Fibroblast of lung (primary cell): ENCODE results near the gene VIPAS39. TPM values are rescaled to one million over a fixed set of nuclear protein-coding genes. Genes with fewer than 3 reads are reported as not detected.

Experiments used
- DNase-seq, 2 donors: peaks; one replicate each; pipeline versions ENCODE4 v3.0.0 to v3.0.0-alpha.2; 2010; ENCODE audit warnings: low read depth in 2 of 2
- H2AFZ ChIP-seq: 2 replicates; pipeline ENCODE4 v1.5.1; 2012; ENCODE audit warnings: low read length, control low read depth, inconsistent platforms
- H3K27ac ChIP-seq: 2 replicates; pipeline ENCODE4 v1.5.1; 2011; ENCODE audit warnings: low read length, control low read depth; ENCODE audit not compliant: insufficient read depth
- H3K27me3 ChIP-seq: 2 replicates; pipeline ENCODE4 v1.5.1; 2011; ENCODE audit warnings: mild to moderate bottlenecking, low read length; ENCODE audit not compliant: control insufficient read depth, insufficient read depth
- H3K36me3 ChIP-seq: 2 replicates; pipeline ENCODE4 v1.5.1; 2011; ENCODE audit warnings: low read length; ENCODE audit not compliant: control insufficient read depth, insufficient read depth
- H3K4me1 ChIP-seq: 2 replicates; pipeline ENCODE4 v1.5.1; 2011; ENCODE audit warnings: low read length; ENCODE audit not compliant: control insufficient read depth, insufficient read depth; ENCODE audit errors: extremely low read depth
- H3K4me2 ChIP-seq: 2 replicates; pipeline ENCODE4 v1.5.1; 2011; ENCODE audit warnings: low read length, control low read depth; ENCODE audit not compliant: insufficient read depth; ENCODE audit errors: extremely low read depth
- H3K4me3 ChIP-seq, 4 experiments: fragments of 200-600 bp in 1 of 4; sonication (generic) in 1 of 4; replicated peaks in 1 of 4; 2 replicates each; pipeline ENCODE4 v1.5.1; 2011 to 2016; ENCODE audit warnings: low read length in 4 of 4, low read depth in 3 of 4, mild to moderate bottlenecking in 3 of 4, control low read depth in 2 of 4, inconsistent platforms in 1 of 4, mixed read lengths in 1 of 4; ENCODE audit not compliant: insufficient read depth in 1 of 4; ENCODE audit errors: control extremely low read depth in 1 of 4
- H3K79me2 ChIP-seq: 2 replicates; pipeline ENCODE4 v1.5.1; 2012; ENCODE audit warnings: mild to moderate bottlenecking, low read length, inconsistent platforms; ENCODE audit not compliant: control insufficient read depth, insufficient read depth
- H3K9ac ChIP-seq: 2 replicates; pipeline ENCODE4 v1.5.1; 2011; ENCODE audit warnings: mild to moderate bottlenecking, low read length, control low read depth; ENCODE audit not compliant: insufficient read depth
- H3K9me3 ChIP-seq: 2 replicates; pipeline ENCODE4 v1.5.1; 2012; ENCODE audit warnings: low read depth, low read length; ENCODE audit not compliant: control insufficient read depth, insufficient read depth
- H4K20me1 ChIP-seq: 2 replicates; pipeline ENCODE4 v1.5.1; 2011; ENCODE audit warnings: low read length; ENCODE audit not compliant: control insufficient read depth, insufficient read depth; ENCODE audit errors: extremely low read depth
- EZH2 ChIP-seq: IDR thresholded peaks from 2 replicates; pipeline ENCODE4 v1.5.1; 2012; ENCODE audit warnings: low read length, control low read depth, mild to moderate bottlenecking; ENCODE audit errors: missing control alignments
- polyA plus RNA-seq, 2 donors: library from polyadenylated mRNA; depleted of rRNA in 1 of 2; stranded (reverse) in 1 of 2; unstranded in 1 of 2; fragments of >200 nt; gene quantifications; 2 replicates each; pipeline ENCODE4 v1.2.1, GENCODE V29; 2011 to 2012; ENCODE audit warnings: missing spikeins in 1 of 2
- total RNA-seq: library from RNA; depleted of rRNA; stranded (reverse); fragments of >200 nt; gene quantifications from 2 replicates; pipeline ENCODE4 v1.2.1, GENCODE V29; 2014
- TF ChIP-seq, protein P1 (sequence below), 2 donors: IDR thresholded peaks in 1 of 2; conservative IDR thresholded peaks in 1 of 2; 1 replicate in 1 of 2; 2 replicates in 1 of 2; pipeline ENCODE4 v1.5.1; 2011 to 2012; ENCODE audit warnings: low read length in 2 of 2, control low read depth in 1 of 2, inconsistent platforms in 1 of 2, low read depth in 1 of 2, mild to moderate bottlenecking in 1 of 2

Gene VIPAS39
- total and polyA plus RNA-seq, 2 donors (not counting 1 experiment from before 2014, with no cell fraction given) = 28.1 to 28.2 TPM

DNA sequence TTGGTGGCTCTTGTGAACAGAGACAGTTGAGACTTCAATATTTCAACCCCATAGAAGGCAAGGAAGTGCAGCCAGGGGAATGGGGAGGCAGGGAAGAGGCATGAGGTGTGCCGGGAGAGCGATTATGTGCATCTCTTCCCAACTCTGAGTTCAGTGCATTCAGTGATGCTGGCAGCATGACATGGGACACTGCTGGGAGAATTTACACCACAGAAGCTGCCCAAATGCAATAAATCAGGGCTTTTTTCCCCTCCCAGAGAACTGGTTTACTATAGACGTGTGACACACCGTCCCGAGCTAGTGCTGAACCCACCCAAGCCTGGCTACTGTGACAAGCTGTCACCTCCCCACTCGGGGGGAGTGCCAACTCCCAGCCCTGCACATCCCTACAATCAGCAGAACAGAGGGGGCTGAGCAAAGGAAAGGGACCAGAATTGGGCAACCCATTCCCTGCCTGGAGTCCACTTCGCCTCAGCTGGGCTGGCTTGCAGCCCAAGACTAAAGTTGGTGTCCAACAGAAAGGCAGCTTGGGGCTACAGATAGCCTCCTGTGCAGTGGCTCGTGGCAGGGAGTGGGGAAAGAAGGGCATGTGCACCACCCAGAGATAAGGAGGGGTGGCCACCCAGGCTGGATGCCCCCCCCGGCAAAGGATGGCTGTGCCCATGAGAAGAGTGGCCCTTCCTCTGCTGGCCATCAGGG is 17.2 kb upstream of the VIPAS39 start:
- Histone ChIP-seq H3K36me3 (no peaks in the 10 kb centered on the region), H3K4me1 (no peaks in the 10 kb centered on the region), H3K27ac (no peak overlapping the region), H2AFZ (no peak overlapping the region), H4K20me1 (no peaks in the 10 kb centered on the region), H3K9me3 (no peaks in the 10 kb centered on the region), H3K27me3 (peaks cover 5% of the 10 kb centered on the region), H3K79me2 (no peaks in the 10 kb centered on the region), H3K9ac (no peak overlapping the region), H3K4me3 (no peak overlapping the region), H3K4me2 (no peak overlapping the region)
- TF ChIP-seq, protein P1, sequence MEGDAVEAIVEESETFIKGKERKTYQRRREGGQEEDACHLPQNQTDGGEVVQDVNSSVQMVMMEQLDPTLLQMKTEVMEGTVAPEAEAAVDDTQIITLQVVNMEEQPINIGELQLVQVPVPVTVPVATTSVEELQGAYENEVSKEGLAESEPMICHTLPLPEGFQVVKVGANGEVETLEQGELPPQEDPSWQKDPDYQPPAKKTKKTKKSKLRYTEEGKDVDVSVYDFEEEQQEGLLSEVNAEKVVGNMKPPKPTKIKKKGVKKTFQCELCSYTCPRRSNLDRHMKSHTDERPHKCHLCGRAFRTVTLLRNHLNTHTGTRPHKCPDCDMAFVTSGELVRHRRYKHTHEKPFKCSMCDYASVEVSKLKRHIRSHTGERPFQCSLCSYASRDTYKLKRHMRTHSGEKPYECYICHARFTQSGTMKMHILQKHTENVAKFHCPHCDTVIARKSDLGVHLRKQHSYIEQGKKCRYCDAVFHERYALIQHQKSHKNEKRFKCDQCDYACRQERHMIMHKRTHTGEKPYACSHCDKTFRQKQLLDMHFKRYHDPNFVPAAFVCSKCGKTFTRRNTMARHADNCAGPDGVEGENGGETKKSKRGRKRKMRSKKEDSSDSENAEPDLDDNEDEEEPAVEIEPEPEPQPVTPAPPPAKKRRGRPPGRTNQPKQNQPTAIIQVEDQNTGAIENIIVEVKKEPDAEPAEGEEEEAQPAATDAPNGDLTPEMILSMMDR (conservative IDR thresholded peaks at IDR 0.05 in 1 of 2, IDR thresholded peaks at IDR 0.05 in 1 of 2; ENCODE audit: low read depth in 1 of 2, low read length in 2 of 2) = no peak
- no peak for DNase-seq

DNA sequence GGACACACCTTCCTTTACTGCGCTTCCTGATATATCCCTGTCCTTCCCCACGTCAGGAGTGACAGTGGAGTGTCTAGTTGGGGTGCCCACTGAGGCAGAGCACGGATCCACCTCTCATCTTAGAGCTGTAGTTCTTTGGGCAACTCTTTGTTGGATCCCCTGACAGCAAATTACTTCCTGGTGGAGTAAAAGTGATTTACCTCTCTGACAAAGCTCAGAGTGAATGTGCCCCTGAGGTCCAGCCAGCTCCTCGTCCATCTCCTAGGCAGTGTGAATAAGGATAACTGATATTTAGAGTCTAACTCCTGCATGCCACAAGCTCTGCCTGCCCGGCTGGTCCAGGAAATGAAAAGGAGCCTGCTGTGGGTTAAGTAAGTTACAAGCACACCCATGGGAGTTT is 16.5 kb upstream of the VIPAS39 start:
- no peak overlapping the region for H3K4me3 ChIP-seq

DNA sequence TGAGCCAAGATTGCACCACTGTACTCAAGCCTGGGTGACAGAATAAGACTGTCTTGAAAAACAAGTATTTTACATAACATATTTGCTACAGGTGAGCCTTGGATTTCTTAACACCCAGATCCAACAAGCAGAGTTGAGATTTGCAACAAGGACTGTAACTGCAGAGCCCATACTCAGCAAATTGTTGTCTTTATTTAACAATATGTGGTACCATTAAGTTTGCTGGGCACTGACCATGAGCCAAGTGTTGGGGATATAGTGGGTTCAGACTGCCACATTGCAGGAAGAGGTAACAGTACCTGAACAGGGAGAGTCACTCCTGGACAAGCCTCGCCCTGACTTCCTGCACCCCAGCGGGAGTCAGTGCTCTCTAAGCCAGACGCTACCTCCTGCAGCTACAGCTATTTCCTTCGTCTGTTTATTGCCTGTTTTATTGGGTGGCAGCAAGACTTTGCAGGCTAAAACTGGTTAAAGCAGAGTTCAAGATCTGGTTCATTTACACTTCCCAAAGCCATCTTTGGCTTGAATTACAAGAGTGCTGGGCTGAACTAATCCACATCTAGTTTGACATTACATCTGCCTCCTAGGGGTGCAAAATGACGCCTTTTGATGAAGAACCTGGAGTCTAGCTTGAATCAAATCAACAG is 12.9 kb upstream of the VIPAS39 start:
- Histone ChIP-seq H3K4me3 (no peak overlapping the region), H4K20me1 (no peaks in the 10 kb centered on the region), H3K79me2 (no peaks in the 10 kb centered on the region), H3K9ac (no peak overlapping the region), H3K4me1 (no peaks in the 10 kb centered on the region), H3K4me2 (no peak overlapping the region), H3K27me3 (peaks cover 3% of the 10 kb centered on the region), H3K36me3 (peaks cover 5% of the 10 kb centered on the region), H2AFZ (no peak overlapping the region), H3K9me3 (no peaks in the 10 kb centered on the region), H3K27ac (no peak overlapping the region)
- no peak for TF ChIP-seq EZH2
- TF ChIP-seq, protein P1 (conservative IDR thresholded peaks at IDR 0.05 in 1 of 2, IDR thresholded peaks at IDR 0.05 in 1 of 2; ENCODE audit: low read depth in 1 of 2, low read length in 2 of 2) = no peak
- no peak for DNase-seq

More for the DNA sequence above, 16.5 kb upstream of the VIPAS39 start:
- Histone ChIP-seq H3K27ac (no peak overlapping the region), H3K79me2 (no peaks in the 10 kb centered on the region), H3K9me3 (no peaks in the 10 kb centered on the region), H3K4me1 (no peaks in the 10 kb centered on the region), H3K9ac (no peak overlapping the region), H3K27me3 (peaks cover 5% of the 10 kb centered on the region), H3K36me3 (no peaks in the 10 kb centered on the region), H3K4me2 (no peak overlapping the region), H2AFZ (no peak overlapping the region), H4K20me1 (no peaks in the 10 kb centered on the region)
- no peak for TF ChIP-seq EZH2
- TF ChIP-seq, protein P1 (conservative IDR thresholded peaks at IDR 0.05 in 1 of 2, IDR thresholded peaks at IDR 0.05 in 1 of 2; ENCODE audit: low read depth in 1 of 2, low read length in 2 of 2) = no peak
- DNase-seq = no peak
